HG03558 (cell line): Measurements from ENCODE around the gene KANK4.
"Not testable (repeated sequence)": the region's sequence is repeated elsewhere in the genome, so short reads cannot be mapped to it uniquely, and the experiment has no call there.

Experiments
- ATAC-seq: cut with Tn5 transposase; IDR thresholded peaks from one replicate; pipeline ENCODE4 v1.9.1; 2021; ENCODE audit warnings: moderate number of reproducible peaks; ENCODE audit not compliant: unreplicated experiment; ENCODE audit errors: extremely low read depth

KANK4 gene

GRCh38 chr1:62276791-62277190 is 42.4 kb downstream of the KANK4 start:
- no peak for ATAC-seq

- ATAC-seq = no peak
These were observed 44.4 kb downstream of the KANK4 start for GRCh38 chr1:62274496-62275485.

- no peak for ATAC-seq
These were observed 45.3 kb downstream of the KANK4 start for GRCh38 chr1:62273953-62274352.

GRCh38 chr1:62271948-62272728 is 47.1 kb downstream of the KANK4 start:
- ATAC-seq = peak; percentile 89

GRCh38 chr1:62271134-62271533 is 48.1 kb downstream of the KANK4 start:
- no peak for ATAC-seq

- no peak for ATAC-seq
These were observed 49.3 kb downstream of the KANK4 start for GRCh38 chr1:62269851-62270495.

GRCh38 chr1:62269439-62269838 is 49.8 kb downstream of the KANK4 start:
- no peak for ATAC-seq

- ATAC-seq = no peak
These were observed 50.9 kb downstream of the KANK4 start for GRCh38 chr1:62268315-62268714.

- ATAC-seq = no peak
These were observed 53.0 kb downstream of the KANK4 start for GRCh38 chr1:62265956-62266935.

GRCh38 chr1:62263814-62264353 is 55.4 kb downstream of the KANK4 start:
- ATAC-seq = no peak

GRCh38 chr1:62263006-62263813 is 56.0 kb downstream of the KANK4 start:
- ATAC-seq = no peak

GRCh38 chr1:62260688-62261087 is 58.5 kb downstream of the KANK4 start:
- no peak for ATAC-seq

- ATAC-seq = no peak
These were observed 59.7 kb downstream of the KANK4 start for GRCh38 chr1:62259551-62259950.

GRCh38 chr1:62250126-62250726 is 69.0 kb downstream of the KANK4 start:
- no peak for ATAC-seq

- no peak for ATAC-seq
These were observed 71.7 kb downstream of the KANK4 start for GRCh38 chr1:62247391-62248168.

- ATAC-seq = no peak
These were observed 74.0 kb downstream of the KANK4 start for GRCh38 chr1:62245201-62245600.

GRCh38 chr1:62244380-62244779 is 74.9 kb downstream of the KANK4 start:
- ATAC-seq = not testable (repeated sequence)
